SK-N-MC (cell line): Measurements from ENCODE around the gene GLS.

ENCODE experiments used
- EZH2 ChIP-seq: fragments of 200-600 bp; sonication (generic); IDR thresholded peaks from one replicate; pipeline ENCODE4 v1.6.1; 2017; ENCODE audit warnings: antibody characterized with exemption
- POLR2AphosphoS5 ChIP-seq: IDR thresholded peaks from 2 replicates; pipeline ENCODE4 v1.6.1; 2012; ENCODE audit warnings: mild to moderate bottlenecking, low read depth, low read length, borderline replicate concordance

DNA sequence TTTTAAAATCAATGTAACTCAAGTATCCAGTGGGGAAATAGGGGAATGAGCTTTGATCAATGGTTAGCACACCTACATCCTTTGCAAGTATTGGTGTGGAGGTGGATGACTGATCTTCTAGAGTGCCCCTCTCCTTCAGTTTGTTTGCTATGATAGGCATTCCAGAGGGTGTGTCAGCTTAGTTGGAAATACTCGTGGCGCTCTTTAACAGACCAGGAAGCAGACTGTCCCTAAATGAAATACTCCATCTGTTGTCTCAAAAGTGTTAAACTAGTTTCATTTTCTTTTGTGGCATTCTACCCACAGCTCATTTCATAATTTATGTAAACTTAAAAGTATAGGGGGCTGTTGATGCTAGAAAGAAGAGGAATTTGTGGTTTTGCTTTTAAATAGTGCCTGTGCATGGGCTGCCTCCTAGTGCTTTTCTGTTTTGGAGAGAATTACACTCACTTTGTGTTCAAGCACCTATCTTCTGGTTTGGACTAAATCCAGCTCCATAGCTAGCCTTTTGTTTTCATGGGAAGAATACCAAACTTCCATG is 67.2 kb downstream of the GLS start:
- no peak for TF ChIP-seq EZH2
- no peak for TF ChIP-seq POLR2AphosphoS5
